Fibroblast of gingiva (primary cell): Measurements from ENCODE around the gene FKBP15.
A peak's percentile ranks its signal among the peaks of the same experiment; 100 is the strongest.
"Not testable (repeated sequence)": the region's sequence is repeated elsewhere in the genome, so short reads cannot be mapped to it uniquely, and the experiment has no call there.

Experiments used
- DNase-seq: peaks from one replicate; pipeline ENCODE4 v3.0.0-alpha.2; 2011; ENCODE audit warnings: low read depth

FKBP15 gene, protein sequence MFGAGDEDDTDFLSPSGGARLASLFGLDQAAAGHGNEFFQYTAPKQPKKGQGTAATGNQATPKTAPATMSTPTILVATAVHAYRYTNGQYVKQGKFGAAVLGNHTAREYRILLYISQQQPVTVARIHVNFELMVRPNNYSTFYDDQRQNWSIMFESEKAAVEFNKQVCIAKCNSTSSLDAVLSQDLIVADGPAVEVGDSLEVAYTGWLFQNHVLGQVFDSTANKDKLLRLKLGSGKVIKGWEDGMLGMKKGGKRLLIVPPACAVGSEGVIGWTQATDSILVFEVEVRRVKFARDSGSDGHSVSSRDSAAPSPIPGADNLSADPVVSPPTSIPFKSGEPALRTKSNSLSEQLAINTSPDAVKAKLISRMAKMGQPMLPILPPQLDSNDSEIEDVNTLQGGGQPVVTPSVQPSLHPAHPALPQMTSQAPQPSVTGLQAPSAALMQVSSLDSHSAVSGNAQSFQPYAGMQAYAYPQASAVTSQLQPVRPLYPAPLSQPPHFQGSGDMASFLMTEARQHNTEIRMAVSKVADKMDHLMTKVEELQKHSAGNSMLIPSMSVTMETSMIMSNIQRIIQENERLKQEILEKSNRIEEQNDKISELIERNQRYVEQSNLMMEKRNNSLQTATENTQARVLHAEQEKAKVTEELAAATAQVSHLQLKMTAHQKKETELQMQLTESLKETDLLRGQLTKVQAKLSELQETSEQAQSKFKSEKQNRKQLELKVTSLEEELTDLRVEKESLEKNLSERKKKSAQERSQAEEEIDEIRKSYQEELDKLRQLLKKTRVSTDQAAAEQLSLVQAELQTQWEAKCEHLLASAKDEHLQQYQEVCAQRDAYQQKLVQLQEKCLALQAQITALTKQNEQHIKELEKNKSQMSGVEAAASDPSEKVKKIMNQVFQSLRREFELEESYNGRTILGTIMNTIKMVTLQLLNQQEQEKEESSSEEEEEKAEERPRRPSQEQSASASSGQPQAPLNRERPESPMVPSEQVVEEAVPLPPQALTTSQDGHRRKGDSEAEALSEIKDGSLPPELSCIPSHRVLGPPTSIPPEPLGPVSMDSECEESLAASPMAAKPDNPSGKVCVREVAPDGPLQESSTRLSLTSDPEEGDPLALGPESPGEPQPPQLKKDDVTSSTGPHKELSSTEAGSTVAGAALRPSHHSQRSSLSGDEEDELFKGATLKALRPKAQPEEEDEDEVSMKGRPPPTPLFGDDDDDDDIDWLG

DNA sequence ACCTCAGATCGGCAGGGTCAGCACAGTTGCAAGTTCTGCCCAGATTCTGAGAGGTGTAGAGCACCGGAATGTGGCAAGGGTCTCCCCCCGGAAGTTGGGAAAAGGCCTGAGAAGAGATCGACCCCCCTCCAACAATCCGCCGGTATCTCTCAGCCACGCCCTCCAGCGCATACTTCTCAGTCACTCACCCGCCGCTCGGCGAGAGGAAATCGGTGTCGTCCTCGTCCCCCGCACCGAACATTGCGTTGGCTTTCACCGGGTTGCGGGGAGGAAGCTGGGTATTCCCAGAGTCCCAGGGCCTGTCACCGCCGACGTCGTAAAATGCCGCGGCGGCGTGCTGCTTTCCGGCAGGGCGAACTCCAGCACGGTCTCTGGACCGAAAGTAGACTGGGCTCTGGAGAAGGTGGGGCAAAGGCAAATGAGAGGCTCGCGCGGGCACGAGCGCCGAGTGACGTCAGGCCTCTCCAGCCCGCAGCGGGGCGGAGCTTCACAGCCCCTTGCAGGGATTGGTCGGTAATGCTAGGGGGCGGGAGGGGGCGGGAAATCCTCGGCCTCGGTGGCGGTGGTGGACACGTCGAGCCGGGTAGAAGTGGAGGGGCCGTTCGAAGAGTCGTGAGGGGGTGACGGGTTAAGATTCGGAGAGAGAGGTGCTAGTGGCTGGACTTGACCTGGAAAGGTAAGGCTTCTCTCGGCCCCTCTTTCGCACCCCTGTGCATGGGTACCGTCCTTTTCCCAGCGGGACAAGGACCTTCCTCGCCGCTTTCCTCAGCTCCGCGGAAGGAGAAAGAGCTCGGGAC is at the start of gene FKBP15, which contains the start of gene SLC31A1:
TSS of gene FKBP15 (minus strand) at position 275 of the 797 bp plus-strand sequence. CDS start at position 241, 34 bp downstream.
TSS of gene SLC31A1 (plus strand) at position 542 of the 797 bp plus-strand sequence. CDS start 34,605 bp downstream, outside the sequence.
- peak; percentile 99 for DNase-seq

DNA sequence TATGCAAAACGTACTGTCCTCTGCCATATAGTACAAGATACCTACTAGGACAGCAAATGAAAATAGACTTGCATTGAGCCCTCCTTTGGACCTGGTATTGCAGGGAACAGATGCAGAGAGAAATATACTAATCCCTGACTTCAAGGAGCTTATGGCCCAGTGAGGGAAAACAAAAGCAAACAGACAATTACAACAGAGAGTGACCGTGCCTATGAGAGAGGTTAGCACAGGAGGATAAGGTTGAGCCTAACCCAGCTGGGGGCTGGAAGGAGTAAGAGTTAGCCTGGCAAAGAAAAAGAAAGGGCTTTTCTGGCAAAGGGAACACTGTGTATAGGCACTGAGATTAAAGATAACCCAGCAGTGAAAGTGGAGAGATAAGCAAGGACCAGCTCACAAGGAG is 48.8 kb upstream of the FKBP15 start:
- DNase-seq, result no peak

DNA sequence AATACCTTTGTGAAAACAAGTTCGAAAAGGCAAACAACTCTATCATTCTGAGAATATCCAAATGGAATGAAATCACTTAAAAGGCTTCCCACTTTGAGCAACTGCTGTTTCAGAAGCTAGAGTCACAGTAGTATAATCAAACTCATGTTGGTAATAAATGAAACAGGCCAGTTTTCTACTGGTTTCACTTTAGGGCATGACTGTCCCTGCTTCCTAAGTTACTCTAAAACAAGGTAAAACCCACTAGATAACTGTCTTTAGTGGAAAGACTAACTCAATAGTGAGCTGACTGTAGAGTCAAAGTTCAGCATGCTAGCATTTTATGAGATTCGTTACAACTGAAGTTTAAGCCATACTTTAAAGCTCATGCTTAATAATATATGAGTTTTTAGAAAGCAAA is 48.3 kb upstream of the FKBP15 start:
- no peak for DNase-seq

DNA sequence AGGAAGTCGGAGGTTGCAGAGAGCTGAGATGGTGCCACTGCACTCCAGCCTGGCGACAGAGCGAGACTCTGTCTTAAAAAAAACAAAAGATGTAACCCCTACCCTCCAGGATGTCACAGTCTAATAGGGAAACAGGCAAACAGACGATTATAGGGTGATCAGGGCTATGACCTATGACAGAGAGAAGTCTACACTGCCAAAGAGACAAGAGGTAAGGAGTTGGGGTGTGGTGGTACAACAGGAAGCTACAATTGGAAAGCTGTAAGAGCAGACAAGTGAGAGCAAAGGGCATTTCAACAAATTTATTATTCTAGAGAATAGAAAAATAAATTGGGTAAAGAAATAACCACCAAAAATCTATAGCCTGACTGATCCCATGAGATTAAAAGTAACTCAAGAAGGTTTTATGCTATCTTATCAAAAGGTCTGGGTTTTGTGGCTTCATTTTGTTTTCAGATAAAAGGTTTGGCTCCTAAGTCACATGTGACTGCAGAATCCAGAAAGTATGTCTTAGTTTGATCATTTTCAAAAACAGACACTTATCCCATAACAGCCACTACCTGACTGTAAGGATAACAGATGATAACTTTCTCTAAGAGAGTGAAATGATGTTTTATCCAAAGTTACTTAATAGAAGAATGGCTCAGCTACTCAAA is 47.0 kb upstream of the FKBP15 start:
- no peak for DNase-seq

DNA sequence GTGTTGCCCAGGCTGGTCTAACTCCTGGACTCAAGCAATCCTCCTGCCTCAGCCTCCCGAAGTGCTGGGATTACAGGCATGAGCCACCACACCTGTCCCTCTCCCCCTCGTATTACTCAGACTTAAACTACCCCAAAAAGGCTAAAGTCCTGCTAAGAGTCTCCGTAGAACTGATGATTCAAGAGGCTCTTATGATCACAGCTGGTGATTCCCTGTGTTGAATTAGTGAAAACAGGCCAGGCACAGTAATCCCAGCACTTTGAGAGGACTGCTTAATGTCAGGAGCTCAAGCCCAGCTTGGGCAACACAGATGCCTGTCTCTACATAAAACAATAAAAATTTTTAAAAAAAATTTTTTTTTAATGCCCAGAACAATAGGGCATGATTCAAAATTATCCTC is 45.1 kb upstream of the FKBP15 start:
- DNase-seq, result no peak

DNA sequence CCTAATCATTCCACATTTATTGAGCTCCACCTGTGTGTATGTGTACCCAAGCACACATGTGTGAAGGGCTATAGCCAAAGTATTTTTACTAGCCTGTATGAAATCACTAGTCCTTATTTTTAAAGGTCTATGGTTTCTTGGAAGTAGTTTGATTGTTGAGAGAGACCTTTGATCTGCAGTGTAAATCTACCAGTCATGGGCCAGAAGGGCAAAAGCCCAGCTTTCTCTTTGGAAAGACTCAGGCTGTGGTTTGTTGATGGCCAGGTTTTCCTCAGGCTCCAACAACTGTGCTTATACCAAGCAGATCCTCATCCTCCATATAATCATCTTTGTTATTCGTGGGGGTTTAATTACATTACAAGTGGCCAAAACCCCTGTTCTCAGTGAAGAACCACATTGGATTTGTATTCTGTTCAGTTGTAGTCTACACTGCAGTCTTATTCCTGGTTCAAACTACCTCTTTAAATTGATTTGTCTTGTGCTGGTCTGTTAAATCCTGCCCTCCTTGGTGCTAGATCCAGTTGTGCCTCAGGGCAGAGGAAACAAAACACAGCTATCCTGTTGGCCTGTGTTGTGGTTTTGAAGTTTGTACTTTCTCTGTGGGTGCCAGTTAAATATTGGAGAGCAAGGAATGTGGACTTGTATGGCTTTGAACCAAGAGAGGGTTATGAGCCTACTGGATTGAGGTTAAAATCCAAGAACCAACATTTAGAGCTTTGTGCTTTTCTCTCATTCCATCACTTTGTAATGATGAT is 41.0 kb upstream of the FKBP15 start:
- peak; percentile 1 for DNase-seq

DNA sequence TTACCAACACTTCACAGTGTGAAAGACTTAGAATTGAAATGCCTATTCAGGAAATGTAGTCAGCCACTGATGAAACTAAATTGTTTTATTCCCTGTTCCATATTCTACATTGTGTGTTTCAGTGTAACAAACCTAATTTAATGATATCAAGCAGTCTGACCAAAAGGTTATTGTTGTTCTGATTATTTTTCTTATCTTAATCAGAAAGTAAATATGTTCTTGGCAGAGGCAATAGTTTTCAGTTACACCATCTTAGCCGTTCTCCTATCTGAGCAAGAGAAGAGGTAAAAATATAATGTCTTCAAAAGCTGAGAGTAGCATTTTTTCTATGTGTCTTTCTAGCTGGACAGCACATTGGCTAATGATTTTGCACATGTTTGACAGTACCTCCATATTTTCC is 37.2 kb upstream of the FKBP15 start:
- DNase-seq, result no peak

DNA sequence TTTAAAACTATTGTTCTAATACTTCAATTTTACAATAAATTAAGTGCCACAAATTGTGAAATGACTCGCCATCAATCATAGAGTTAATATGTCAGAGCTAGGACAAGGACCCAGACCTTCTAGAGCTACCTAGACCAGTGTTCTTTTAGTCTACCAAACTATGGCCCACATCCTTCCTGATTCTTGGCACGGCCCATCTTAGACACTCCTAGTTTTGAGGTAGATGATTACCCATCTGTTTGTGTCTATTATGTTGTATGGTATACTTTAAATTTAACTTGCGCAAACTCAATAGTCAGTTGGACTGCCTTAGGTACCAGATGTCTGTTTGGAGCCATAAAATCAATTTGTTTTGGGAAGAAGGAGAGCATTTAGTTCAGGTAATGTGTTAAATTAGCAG is 36.8 kb upstream of the FKBP15 start:
- no peak for DNase-seq

DNA sequence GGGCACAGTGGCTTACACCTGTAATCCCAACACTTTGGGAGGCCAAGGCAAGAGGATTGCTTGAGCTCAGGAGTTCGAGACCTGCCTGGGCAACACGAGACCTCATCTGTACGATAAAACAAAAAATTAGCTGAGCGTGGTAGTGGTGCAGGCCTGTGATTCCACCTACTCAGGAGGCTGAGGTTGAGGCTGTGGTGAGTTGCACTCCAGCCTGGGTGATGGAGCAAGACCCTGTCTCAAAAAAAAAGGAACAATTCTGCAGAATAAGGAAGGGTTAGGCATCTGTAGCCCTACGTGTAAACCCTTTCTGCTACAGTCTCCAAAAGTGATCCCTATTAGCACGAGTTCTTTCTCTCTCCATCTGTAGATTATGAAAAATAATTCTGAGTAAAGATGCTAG is 34.4 kb upstream of the FKBP15 start:
- no peak for DNase-seq

DNA sequence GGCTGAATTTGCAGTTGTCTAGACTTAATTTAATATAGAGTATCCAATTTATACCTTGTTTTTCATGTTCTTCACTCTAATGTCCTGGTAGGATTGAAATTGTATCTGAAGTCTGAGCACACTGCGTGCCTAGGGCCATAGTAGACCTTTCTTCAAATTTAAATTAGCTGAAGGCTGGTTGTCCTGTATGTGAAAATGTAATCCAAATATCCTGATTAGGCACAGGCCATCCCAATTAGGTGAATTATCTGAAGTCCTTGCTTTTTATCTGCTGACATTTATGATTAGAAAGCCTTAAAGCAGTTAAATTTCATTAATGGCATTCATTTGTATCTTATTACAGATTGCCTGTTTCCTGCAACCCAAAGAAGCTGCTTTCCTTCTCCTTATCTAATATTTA is 33.9 kb upstream of the FKBP15 start:
- DNase-seq, result no peak

DNA sequence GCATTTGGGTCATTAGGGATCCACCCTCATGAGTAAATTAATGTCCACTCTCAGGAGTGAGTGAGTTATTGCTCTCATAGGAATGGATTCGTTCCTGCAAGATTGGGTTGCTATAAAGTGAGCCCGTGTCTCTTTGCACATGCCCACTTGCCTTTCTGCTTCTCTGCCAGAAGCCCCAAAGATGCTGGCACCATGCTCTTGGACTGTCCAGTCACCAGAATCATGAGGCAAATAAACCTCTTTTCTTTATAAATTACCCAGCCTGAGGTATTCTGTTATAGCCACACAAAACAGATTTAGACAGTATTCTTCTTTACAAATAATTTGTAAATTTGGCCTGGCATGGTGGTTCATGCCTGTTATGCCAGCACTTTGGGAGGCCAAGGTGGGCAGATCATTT is 29.7 kb upstream of the FKBP15 start:
- DNase-seq, result no peak

DNA sequence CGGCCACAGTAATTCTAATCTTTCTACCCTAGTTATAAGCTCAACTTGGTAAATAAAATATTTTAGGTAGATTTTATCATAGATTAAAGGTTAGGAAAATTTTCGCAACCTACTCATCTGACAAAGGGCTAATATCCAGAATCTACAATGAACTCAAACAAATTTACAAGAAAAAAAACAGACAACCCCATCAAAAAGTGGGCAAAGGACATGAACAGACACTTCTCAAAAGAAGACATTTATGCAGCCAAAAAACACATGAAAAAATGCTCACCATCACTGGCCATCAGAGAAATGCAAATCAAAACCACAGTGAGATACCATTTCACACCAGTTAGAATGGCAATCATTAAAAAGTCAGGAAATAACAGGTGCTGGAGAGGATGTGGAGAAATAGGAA is 28.6 kb upstream of the FKBP15 start:
- not testable (repeated sequence) for DNase-seq

DNA sequence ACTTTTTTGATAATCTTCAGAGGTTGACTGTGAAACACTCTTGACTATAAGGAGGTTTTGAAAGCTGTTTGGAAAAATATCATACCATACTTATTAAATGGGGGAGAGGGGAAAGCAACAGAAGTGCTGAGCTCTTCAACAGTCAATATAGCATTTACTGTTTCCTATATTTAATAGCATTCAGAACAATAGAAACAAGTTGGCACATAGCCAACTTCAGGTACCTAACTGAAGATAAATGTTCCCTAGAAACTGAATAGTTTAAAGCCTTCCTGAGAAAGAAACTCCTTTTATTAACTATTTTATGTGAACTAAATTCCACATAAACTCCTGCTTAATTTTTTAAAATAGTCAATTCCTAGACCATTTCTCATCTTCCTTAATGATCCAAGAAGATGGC is 26.6 kb upstream of the FKBP15 start:
- DNase-seq, result no peak

DNA sequence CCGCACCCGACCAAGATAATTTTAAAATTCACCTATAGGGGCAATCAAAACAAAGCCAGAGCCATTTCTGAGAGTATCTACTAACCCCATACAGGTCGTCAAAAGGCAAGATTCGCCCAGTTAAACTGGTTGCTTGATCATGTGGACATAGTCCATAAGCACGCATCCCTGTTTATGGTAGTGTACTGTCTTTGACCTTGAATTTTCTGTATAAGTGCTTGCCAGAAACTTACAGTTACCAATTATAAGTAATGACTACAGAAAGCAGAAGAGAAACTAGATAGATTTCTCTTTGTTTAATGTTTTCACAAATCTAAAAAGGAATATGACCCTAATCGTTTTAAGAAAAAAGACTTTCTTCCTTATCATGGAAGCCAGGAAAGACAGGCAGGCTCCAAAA is 25.9 kb upstream of the FKBP15 start:
- no peak for DNase-seq

DNA sequence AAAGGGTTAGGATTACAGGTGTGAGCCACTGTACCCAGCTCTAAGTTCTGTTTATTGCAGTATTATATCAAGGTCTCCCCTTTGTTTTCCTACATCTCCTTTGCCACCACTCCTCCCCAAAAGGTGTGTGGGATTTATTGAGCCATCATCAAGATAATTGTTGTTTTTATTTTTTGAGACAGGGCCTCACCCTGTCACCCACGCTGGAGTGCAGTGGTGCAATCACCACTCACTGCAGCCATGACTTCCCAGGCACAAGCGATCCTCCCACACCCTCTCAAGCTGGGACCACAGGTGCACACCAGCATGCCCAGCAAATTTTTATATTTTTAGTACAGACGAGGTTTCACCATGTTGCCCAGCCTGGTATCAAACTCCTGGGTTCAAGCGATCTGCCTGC is 24.8 kb upstream of the FKBP15 start:
- no peak for DNase-seq

DNA sequence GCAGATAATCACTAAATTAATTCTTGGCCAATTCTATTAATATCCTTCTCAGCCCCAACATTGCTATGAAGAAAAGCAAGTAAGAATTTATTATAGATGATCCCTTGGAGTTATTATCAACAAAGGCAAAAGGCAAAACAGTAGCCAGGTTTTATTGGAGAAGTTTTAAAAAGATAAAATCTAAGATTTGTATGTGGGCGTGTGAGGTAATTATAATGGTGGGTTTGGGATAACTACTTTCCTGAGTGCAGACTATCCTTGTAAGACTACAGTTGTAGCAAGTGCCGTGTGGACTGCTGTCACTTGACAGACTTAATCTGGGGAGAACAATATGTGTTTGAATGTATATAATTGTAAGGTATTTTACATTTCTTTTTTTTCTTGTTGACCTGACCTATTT is 23.5 kb upstream of the FKBP15 start:
- no peak for DNase-seq

DNA sequence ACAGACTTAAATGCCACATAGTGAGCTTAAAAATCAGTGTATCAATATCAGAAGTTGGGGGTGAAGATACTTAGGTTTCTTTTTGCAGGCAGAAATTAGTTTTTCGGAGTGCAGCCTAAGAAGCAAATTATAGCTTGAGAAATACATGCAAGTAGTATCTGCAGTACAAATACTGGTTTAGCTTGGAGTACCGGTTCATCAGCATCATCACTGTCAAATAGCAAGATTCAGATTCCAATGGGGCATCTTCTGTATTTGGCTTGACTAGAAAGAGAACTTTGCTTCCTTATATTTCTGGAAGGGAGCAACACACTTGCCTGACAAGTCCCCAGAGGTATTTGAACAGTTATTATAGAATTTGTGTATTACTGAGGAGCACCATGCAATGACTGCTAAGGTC is 20.1 kb upstream of the FKBP15 start:
- DNase-seq, result no peak

DNA sequence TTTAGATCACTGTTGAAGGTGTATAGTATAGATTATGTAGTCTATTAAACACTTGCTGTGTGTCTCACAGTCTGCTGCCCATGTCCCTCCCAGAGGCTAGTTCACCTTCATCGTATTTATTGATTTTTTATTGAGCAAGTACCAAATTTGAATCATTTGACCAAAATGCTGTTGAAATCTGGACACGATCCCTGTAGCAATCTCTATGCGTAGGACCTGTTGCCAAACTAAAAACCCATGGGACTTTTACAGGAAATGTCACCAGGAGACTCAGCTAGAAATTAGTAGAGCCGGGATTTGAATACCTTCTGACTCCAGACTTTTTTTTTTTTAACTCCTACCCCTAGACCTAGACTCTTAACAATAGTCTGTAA is 17.8 kb upstream of the FKBP15 start:
- DNase-seq, result peak; percentile 5

DNA sequence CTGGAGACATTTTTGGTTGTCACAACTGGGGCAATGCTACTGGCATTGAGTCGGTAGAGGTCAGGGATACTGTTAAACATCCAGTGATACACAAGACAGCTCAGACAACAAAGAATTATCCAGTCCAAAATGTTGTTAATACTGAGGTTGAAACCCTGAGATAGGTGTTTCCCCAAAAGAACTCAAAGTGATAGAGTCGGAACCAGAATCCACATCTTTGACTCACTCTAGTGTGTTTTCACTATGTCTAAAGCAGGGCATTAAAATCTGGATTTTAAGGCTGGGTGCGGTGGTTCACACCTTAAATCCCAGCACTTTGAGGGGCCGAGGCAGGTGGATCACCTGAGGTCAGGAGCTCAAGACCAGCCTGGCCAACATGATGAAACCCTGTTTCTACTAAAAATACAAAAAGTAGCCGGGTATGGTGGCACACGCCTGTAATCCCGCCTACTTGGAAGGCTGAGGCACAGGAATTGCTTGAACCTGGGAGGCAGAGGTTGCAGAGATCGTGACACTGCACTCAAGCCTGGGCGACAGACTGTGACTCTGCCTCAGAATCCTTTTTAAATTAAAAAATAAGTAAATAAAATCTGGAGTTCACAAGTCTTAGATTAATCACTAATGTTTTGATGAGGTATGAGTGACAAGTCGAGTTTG is 17.3 kb upstream of the FKBP15 start:
- DNase-seq, result no peak

DNA sequence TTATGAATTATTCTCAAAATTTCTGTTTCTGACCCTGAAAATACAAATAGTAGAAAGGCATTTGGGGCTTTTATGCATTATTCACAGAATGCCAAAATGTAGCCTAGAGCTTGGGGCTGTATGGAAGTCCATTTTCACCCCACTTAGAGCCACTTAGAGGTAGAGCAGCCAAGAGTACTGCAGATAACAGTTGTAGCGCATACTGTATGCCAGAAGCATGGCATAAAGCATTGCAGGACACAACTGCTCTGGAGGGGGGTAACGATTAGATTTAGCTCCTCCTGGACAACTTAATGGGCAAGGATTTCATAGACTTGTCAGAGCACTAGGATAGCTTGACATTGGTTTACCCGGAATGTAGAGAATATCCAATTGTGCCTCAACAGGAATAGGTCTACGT is 15.9 kb upstream of the FKBP15 start:
- DNase-seq, result no peak
